Measurements from ENCODE around the gene DOCK2.
"Not testable (repeated sequence)": the region's sequence is repeated elsewhere in the genome, so short reads cannot be mapped to it uniquely, and the experiment has no call there.

DOCK2 gene

DNA sequence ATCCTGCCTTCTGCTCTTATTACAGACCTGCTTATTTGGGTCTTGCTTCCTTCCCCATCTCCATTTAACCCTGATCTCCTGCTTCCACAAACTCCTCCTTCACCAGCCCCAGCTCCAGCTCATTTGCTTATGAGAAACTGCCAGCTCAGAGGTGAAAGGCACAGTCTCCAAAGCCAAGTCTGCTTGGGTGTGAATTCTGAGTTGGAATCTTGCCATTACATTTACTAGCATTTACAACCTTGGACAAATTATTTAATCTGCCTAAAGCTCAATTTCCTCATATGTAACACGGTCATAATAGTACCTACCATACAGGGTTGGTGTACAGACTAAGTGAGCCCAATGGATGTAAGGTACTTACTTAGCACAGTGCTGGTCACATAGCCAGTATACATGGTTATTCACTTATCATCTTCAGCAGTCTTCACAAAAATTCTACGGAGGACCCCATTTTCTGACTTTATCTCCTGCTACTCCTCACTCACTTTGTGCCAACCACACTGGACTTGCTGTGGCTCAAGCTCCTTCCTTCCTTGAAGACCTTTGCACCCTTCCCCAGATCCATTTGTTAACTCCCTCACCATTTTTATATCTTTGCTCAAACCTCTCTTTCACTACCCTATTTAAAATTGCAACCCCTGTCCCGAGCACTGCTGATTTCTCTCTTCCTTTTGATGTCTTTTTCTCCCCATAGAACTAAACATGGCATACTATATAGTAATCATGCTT is 86.2 kb downstream of the DOCK2 start:
- DNase-seq, result no peak

DNA sequence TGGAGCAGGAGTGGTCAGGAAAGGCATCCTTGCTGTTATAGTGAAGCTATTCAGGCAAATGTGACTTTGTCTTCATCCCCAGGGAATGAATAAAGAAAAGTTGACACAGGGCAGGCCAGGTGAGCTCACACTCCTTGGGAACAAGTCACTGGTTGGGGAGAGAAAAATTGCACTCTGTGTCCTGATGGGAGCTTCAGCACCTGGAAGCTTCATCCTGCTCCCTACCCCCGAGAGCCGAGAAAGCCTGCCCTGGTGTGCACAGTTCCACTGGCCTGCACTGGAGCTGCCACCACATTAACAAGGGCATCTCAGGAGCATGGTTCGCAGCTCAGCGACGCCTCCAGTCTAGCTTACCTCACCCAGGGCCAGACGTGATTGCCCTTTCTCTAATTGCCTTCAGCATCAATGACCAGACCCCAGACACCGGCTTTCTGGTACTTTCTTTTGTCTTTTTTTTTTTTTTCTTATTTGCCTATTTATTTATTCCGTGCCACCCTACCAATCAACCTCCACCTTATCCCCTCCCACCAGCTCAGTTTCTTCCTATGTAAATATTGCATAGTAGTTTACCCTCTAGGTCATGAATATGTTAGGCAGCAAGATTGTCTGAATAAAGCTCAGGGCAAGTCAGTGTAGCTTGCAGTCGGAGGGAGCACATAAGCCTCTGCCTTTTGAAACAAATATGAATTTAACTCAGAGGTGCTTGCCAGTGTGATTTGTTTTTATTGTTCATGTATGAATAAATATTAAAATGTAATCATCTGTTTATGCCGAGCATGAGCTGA is 87.4 kb downstream of the DOCK2 start:
- DNase-seq, result no peak

DNA sequence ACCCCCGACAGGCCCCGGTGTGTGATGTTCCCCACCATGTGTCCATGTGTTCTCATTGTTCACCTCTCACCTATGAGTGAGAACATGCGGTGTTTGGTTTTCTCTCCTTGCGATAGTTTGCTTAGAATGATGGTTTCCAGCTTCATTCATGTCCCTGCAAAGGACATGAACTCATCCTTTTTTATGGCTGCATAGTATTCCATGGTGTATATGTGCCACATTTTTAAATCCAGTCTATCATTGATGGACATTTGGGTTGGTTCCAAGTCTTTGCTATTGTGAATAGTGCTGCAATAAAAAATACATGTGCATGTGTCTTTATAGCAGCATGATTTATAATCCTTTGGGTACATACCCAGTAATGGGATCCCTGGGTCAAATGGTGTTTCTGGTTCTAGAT is 88.6 kb downstream of the DOCK2 start:
- DNase-seq, result not testable (repeated sequence)

DNA sequence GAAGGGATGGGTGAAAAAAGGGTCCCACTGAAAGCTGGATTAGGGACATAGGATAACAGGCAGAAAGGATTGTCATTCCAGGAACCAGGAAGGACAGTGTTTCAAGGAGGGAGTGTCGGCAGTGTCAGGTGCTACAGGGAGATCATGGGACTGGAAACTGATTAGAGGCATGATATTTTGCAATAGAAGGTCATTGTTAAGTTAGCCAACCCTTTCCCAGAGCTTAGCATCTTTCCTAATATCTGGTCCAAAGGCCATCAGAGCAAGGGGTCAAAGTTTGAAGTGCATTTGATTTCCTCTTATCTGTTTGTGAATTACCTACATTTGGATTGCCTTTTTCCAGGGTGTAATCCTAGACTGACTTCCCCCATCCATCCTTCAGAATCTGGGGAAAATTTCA is 91.3 kb downstream of the DOCK2 start:
- DNase-seq, result no peak

DNA sequence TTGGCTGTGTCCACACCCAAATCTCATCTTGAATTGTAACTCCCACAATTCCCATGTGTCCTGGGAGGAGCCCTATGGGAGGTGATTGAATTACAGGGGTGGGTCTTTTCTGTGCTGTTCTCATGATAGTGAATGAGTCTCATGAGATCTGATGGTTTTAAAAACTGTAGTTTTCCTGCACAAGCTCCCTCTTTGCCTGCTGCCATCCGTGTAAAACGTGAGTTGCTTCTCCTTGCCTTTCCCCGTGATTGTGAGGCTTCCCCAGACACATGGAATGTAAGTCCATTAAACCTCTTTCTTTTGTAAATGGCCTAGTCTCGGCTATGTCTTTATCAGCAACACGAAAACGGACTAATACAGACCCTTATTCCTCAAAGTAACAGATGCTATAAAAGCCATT is 94.1 kb downstream of the DOCK2 start:
- DNase-seq, result no peak

DNA sequence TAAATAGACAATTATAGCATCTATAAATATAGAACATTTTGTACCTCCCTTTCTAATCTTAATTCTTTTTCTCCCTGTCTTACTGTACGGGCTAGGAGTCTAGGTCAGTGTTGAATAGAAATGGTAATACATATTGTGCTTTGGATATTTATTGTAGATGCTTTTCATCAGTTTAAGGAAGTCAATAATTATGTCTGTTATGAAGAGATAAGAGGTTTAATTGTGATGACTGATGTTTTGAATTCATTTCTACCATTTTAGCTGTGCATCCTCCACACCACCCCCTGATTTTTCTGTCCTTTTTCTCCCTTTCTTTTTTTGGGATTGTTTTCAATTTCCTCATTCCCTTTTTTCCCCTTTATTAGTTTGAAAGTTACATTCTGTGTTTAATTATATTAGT is 95.8 kb downstream of the DOCK2 start:
- no peak for DNase-seq

DNA sequence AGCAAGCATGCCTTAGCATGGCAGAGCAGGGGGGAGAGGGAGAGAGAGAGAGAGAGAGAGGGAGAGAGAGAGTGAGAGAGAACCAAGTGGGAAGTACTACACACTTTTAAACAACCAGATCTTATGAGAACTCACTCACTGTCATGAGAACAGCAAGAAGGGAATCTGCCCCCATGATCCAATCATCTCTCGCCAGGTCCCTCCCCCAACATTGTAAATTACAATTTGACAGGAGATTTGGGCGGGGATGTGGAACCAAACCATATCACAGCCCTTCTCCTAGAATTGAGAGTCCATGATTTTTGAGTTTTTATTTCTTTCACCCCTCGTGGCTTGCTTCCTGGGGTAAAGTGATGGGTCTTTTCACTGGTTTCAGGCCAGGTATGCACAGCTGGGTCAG is 98.8 kb downstream of the DOCK2 start:
- no peak for DNase-seq

DNA sequence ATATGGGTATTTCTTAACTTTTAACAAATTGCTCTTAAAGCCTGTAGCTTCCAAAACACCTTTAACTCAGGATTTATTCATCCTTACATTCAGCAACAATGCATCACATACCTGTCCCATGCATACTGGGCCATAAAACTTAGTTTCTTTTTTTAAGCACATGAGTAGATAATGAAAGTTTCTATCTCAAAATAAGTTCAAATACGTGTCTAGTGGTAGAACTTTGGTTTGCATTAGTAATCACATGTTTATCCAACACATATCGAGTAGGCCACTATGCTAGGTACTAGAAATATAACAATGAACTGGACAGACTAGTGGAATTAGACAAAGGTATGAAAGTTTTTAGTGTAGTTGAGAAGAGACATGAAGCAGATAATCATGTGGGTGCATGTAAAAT is 99.6 kb downstream of the DOCK2 start:
- DNase-seq, result no peak

DNA sequence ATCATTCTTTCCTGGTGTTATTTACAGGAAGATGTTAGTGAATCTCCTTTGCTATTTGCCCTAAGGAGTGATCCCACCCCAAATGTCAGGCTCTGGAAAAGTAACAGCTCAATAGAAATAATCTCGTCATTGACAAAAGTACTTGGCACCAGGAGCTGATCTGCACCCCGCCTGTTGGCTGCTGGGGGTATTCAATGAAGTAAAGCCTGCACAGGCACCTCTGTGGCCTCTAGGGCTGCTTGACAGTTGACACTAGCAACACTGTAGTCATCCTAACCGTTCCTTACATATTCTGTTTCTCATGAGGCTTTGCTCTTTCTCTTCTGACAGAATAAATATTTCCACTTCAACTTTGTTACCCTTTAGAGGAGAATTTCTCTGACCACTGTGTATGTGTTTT is 103.4 kb downstream of the DOCK2 start:
- DNase-seq, result no peak

DNA sequence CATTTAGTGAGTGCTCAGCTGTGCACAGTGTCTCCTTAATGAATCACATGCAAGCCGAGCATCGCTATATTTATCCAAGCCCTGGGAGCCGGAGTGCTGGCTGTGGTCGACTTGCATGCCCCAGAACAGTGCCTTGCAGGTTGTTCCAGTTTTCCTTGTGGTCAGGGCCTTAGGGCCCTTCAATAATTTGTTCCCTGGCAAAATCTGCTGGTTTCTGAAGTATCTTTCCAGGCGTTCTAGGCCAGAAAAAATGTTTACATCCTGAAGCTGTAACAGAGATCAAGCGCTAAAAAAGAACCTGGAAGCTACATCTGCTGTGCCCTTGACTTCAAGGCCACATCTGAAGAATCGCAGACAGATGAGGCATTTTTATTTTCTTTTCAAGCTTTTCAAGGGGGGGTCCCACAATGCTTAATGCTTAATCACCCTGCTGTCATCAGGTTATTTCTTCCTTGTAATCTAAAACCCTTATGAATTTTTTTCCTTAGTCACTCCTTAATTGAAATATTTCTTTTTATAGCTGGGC is 105.8 kb downstream of the DOCK2 start:
- DNase-seq, result no peak

DNA sequence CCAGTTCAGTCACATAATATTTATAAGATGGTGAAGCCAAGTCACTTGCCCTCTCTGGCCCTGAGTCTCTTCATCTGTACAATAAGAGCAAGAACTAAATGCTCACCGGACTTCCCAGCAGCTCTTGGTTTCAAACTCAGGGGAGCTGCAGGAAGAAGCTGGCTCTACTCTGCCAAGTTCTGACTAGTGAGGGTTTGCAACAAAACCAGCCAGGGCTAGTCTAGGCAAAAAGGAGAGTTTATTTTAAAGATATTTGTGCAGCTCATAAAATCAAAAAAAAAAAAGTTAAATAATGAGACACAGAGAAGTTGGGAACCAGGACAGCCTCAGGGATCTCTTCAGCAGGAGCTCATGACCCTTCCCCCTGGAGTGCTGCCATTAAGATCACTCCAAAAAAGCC is 107.3 kb downstream of the DOCK2 start:
- DNase-seq, result no peak

DNA sequence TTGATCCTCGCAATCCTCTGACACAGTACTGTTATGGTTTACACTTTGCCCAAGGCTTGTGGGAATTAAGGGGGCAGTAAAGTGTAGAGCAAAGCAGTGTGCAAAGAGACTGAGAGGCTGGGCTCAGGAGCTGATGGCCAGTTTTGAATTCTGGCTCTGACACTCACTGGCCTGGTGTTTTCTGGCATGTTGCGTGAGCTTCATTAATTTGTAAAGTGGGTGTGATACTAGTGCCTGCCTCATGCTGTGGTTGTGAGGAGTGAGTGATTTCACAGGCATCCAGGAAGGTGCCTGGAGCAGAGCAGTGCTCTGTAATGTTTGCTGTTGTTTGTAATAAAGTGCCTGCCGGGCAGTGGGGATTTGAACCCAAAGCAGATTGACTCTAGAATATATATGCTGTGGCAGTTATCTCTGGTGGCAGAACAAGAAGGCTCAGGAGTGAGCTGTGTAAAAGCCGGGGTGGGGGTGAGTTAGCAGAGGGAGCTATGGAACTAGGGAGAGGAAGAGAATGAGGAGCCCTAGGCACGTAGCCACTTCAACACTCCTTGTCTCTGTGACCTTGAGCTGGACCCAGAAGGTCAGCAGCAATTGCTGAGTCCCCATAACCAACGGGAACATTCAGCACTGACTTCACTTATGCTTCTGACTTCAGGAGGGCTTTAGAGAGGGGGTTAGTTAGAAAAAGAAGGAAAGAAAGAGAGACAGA is 108.5 kb downstream of the DOCK2 start:
- DNase-seq, result no peak

DNA sequence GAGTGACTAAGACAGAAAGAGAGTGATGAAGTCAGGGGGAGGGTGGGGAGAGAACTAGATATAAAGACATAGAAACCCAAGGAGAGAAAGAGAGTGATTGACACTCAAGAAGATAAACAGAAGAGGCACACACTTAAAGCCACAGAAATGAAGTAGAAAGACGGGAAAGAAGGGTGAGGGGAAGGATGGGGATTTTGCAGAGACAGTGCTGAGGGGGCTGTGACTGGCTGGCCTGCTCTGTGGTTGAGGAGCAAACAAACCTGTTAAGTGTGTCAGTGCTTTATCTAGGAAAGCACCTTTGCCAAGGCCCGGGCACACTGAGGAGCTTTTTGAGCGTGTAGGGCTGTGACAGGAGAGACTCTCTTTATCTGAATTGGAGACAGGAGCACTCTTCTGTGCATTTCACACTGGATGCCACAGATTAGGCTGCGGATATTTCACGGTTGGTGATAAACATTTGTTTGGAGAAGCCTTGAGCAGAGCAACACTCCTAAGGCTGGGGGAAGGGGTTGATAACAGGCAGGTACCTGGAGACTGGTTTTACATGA is 109.1 kb downstream of the DOCK2 start:
- no peak for DNase-seq

DNA sequence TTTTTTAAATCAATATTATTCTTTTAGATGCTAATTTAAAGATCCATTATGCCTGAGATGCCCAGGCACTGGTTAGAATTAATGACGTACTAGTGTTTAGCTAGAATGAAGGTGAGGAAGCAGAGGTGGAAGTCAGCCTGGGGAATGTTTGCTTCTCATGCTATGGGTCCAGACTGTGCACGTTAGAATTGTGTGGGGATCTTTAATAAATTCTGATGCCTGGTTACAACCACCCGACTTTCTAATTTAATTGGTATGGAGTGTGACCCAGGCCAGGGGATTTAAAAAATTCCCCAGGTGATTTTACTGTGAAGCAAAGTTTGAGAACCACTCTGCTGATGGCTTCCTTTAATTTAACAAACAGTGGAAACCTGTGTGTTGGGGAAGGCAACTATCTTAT is 111.1 kb downstream of the DOCK2 start:
- DNase-seq, result no peak

DNA sequence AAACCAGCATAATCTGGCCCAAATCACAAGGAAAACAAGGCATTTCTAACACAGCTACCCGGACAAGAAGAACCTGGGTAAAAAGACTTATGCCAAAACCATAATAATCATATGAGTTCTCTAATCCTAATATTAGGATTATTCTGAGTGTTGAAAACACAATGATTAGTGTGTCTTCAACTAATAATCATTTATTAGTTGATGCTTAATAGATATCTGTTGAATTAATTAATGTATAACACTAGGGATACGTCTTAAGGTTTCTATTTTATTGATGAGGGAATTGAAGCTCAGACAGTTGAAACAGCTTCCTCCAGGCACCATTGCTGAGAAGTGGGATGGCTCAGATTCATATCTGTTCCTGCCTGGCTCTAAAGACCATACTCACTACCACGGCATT is 112.2 kb downstream of the DOCK2 start:
- DNase-seq, result no peak

DNA sequence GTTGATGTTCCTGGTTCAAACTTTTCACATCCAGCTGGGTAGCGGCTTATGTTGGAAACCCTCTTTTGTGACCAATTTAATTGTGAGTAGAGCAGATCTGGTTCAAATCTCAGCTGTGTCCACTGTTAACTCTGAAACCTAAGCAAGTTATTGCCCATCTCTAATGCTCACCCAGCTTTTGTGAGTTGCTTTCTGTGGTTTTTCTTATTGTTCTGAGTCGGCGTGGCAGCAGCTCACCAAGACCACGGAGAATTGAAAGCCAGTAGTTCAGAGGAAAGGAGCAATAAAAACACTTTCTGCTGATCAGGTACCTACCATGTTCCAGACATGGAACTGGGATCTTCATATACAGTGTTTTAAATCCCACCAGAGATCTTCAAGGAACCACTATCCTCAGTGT is 114.4 kb downstream of the DOCK2 start:
- no peak for DNase-seq

DNA sequence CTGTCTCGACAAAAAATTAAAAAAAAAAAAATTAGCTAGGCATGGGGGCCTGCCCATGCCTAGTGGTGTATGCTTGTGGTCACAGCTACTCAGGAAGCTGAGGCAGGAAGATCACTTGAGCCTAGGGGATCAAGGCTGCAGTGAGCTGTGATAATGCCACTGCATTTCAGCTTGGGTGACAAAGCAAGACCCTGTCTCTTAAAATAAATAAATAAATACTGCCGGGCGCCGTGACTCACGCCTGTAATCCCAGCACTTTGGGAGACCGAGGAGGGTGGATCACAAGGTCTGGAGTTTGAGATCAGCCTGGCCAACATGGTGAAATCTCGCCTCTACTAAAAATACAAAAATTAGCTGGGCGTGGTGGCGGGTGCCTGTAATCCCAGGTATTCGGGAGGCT is 115.5 kb downstream of the DOCK2 start:
- DNase-seq, result not testable (repeated sequence)

DNA sequence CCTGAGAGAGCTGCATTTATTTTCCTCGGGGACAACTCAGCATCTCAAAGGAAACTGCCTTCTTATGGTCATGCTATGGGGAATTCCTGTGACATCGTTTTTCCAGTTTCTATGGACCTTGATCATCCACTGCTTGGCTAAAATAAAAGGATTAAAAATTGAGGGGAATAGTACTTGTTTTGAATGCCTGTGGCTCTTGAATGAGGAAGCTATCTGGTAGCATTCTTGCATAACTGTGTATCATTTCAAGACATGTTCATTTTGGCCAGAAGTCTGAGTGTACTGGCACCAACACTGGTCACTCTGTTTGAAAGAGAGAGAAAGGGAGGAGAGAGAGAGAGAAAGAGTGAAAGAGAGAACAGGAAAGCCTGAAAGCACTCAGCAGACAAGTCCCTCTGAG is 116.7 kb downstream of the DOCK2 start:
- no peak for DNase-seq

DNA sequence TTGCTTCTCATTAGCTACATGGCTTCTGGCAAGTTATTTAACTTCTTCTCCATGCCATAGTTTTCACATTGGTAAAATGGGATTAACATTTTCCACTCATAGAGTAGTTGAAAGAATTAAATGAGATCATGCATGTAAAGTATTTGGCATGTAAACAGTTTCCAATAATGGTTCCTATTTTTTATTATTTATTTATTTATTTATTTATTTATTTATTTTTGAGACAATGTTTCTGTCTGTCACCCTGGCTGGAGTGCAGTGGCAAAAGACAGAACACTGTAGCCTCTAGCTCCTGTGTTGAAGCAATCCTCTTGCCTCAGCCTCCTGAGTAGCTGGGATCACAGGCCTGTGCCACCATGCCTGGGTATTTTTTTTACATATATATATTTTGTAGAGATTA is 117.7 kb downstream of the DOCK2 start:
- DNase-seq, result no peak

DNA sequence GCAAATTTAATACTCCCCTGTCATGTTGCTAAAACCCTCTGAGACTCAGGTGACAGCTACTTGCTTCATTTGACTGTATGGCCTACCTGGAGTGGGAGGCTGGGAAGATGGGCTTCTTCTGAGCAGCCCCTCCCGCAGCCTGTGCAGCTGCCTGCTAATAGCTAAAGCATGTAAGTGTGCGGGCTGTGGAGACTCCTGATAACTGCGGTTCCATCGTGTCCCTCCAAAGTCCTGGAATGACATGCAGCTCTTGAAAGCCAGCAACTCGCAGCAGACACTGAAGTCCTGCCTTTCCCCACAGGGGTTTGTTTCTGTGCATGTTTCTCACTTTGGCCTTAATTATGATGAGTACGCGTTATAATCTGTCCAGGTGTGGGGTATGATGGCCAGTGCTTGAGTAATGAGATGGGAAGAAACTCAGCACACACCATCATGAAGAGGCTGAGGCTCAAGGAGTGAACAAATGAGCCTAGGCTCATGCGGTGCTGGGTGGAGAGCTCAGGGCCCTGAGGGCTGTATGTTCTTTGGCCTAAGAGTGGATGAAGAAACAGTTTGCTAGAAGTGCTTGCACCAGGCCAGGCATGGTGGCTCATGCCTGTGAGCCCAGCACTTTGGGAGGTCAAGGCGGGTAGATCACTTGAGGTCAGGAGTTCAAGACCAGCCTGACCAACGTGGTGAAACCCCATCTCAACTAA is 119.1 kb downstream of the DOCK2 start:
- no peak for DNase-seq

DNA sequence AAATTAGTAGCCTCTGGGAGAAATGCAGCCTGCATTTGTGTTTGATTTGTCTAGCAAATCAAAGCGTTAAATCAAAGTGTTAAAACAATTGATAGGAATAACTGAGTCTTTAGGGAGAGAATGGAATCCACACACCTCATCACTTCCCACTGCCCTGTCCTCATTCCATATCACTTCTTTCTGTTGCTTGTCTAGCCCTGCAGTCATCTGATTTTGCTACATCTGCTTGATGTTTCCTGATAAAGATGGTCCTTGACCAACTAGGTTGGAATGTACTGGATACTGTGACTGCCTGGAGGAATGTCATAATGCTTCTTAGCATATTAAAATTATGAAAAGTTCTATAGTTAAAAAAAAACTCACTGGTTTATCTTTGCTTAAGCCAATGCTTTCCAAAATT is 119.9 kb downstream of the DOCK2 start:
- no peak for DNase-seq

DNA sequence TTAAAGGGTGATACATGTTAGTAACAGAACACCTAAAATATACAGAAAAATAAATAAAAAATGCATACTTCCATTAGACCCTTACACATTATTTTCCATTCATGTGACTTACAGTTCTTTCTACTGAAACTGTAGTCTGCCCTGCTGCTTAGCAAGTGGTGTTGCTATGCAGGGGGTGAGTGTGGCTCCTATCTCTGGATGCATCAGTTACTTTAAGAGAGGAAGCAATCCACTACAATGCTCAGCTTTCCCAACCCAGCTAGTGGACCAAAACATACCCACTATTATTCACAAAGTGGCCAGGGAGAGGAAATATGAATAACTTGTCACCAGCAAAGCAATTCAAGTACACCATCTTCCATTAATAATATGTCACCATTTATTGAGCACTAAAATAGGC is 121.8 kb downstream of the DOCK2 start:
- DNase-seq, result no peak

DNA sequence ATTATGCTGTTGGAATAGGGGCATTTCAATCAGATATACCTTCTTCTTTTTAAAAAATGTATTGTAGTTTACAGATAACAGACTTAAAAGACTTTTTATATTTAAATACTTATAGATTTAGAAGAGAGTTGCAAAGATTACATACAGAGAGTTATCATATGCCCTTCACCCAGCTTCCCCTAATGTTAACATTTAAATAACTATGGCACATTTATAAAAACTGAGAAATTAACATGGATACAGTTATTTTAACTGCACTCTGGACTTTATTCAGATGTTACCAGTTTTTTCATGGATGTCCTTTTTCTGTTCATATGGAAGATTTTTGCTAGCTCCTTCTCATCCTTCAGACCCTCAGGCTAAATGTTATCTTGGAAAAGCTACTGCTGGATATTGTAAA is 123.2 kb downstream of the DOCK2 start:
- DNase-seq, result no peak
